Endothelial cell of umbilical vein (primary cell): ENCODE measurements around the gene OR52I1. TPM values are rescaled to one million over a fixed set of nuclear protein-coding genes. Genes with fewer than 3 reads are reported as not detected.

Experiments used
- BruUV-seq: library from RNA; stranded (reverse); fragments of 400-500 nt; replicated peaks from 2 replicates; lab custom pipeline; 2021; lab: Mats Ljungman, UMichigan
- CTCF ChIA-PET: fragments of 300-600, 350-600 bp; sonication (Branson Sonifier 250); formaldehyde crosslinking; loops from one replicate; lab custom pipeline; 2021; ENCODE audit warnings: antibody characterized with exemption, inconsistent platforms; lab: Charles Lee
- POLR2A ChIA-PET: fragments of 300-600, 350-600 bp; sonication (Branson Sonifier 250); formaldehyde crosslinking; loops from one replicate; lab custom pipeline; 2021; ENCODE audit warnings: antibody characterized with exemption, inconsistent platforms; lab: Charles Lee
- DNase-seq: peaks from one replicate; pipeline ENCODE4 v3.0.0-alpha.2; 2011; ENCODE audit warnings: low read depth, low spot score
- FAIRE-seq: peaks from 2 replicates; lab custom pipeline; 2011; peaks lifted over from hg19 to GRCh38; lab: Jason Lieb, UNC
- H2AFZ ChIP-seq: 2 replicates; pipeline ENCODE4 v1.6.0; 2012; ENCODE audit warnings: low read depth, low read length, control low read depth, inconsistent platforms
- H3K27ac ChIP-seq: 2 replicates; pipeline ENCODE4 v1.5.1; 2011; ENCODE audit warnings: low read depth, mild to moderate bottlenecking, control low read depth, low read length, moderate library complexity; ENCODE audit not compliant: insufficient read depth
- H3K27me3 ChIP-seq, 2 experiments: 2 replicates each; pipeline versions ENCODE4 v1.6.0 to v1.6.1; 2011; ENCODE audit warnings: low read length in 2 of 2, mixed read lengths in 1 of 2; ENCODE audit not compliant: control insufficient read depth in 2 of 2, insufficient read depth in 2 of 2
- H3K36me3 ChIP-seq, 2 experiments: 2 replicates in 1 of 2; 3 replicates in 1 of 2; pipeline ENCODE4 v1.5.1; 2011; ENCODE audit warnings: low read length in 2 of 2, mild to moderate bottlenecking in 1 of 2, moderate library complexity in 1 of 2; ENCODE audit not compliant: control insufficient read depth in 2 of 2, insufficient read depth in 2 of 2; ENCODE audit errors: extremely low read depth in 1 of 2
- H3K4me1 ChIP-seq: 3 replicates; pipeline ENCODE4 v1.5.1; 2011; ENCODE audit warnings: mild to moderate bottlenecking, low read length; ENCODE audit not compliant: control insufficient read depth, insufficient read depth; ENCODE audit errors: extremely low read depth
- H3K4me2 ChIP-seq: 2 replicates; pipeline ENCODE4 v1.6.1; 2011; ENCODE audit warnings: low read length, control low read depth, mixed read lengths; ENCODE audit not compliant: insufficient read depth
- H3K4me3 ChIP-seq, 3 experiments: fragments of 200-600 bp in 1 of 3; sonication (generic), shearing (Covaris generic) in 1 of 3; replicated peaks in 1 of 3; 2 replicates each; pipeline ENCODE4 v1.5.1; 2011 to 2016; ENCODE audit warnings: control low read depth in 3 of 3, low read length in 3 of 3, mild to moderate bottlenecking in 2 of 3, inconsistent platforms in 1 of 3, low read depth in 1 of 3, moderate library complexity in 1 of 3; ENCODE audit not compliant: insufficient read depth in 1 of 3
- H3K79me2 ChIP-seq: 2 replicates; pipeline ENCODE4 v1.6.0; 2012; ENCODE audit warnings: low read length, inconsistent platforms; ENCODE audit not compliant: control insufficient read depth, insufficient read depth
- H3K9ac ChIP-seq: replicated peaks from 2 replicates; pipeline ENCODE3; 2011; ENCODE audit warnings: low read length, control low read depth; ENCODE audit not compliant: insufficient read depth; ENCODE audit errors: extremely low read depth
- H3K9me1 ChIP-seq: replicated peaks from 3 replicates; pipeline ENCODE4 v1.6.0; 2011; ENCODE audit warnings: mild to moderate bottlenecking, low read length; ENCODE audit not compliant: control insufficient read depth, insufficient read depth; ENCODE audit errors: extremely low read depth
- H3K9me3 ChIP-seq: replicated peaks from 2 replicates; pipeline ENCODE4 v1.5.1; 2012; ENCODE audit warnings: low read length, inconsistent platforms; ENCODE audit not compliant: control insufficient read depth, insufficient read depth
- H4K20me1 ChIP-seq: replicated peaks from 2 replicates; pipeline ENCODE3; 2011; ENCODE audit warnings: mild to moderate bottlenecking, low read length; ENCODE audit not compliant: control insufficient read depth, insufficient read depth; ENCODE audit errors: extremely low read depth
- CTCF ChIP-seq, 2 donors: IDR thresholded peaks; 1 replicate in 1 of 2; 2 replicates in 1 of 2; pipeline ENCODE4 v1.5.1; 2011; ENCODE audit warnings: low read length in 2 of 2, mild to moderate bottlenecking in 2 of 2, moderate library complexity in 2 of 2, control low read depth in 1 of 2, inconsistent platforms in 1 of 2, low read depth in 1 of 2; ENCODE audit not compliant: insufficient read depth in 1 of 2; ENCODE audit errors: extremely low read depth in 1 of 2
- EZH2 ChIP-seq: IDR thresholded peaks from 2 replicates; pipeline ENCODE4 v1.6.1; 2012; ENCODE audit warnings: borderline replicate concordance, low read depth, mild to moderate bottlenecking, moderate library complexity, low read length, inconsistent platforms; ENCODE audit not compliant: severe bottlenecking
- FOS ChIP-seq: IDR thresholded peaks from 2 replicates; pipeline ENCODE4 v1.6.1; 2011; ENCODE audit warnings: mild to moderate bottlenecking, low read length, moderate library complexity, borderline replicate concordance; ENCODE audit not compliant: insufficient read depth
- GATA2 ChIP-seq: IDR thresholded peaks from 2 replicates; pipeline ENCODE4 v1.7.0; 2011; ENCODE audit warnings: low read depth, mild to moderate bottlenecking, moderate library complexity, mixed read lengths, low read length; ENCODE audit not compliant: insufficient read length, insufficient read depth
- JUN ChIP-seq: IDR thresholded peaks from 2 replicates; pipeline ENCODE4 v1.6.1; 2011; ENCODE audit warnings: borderline replicate concordance, low read depth; ENCODE audit not compliant: insufficient read length, insufficient read depth
- MAX ChIP-seq: IDR thresholded peaks from 2 replicates; pipeline ENCODE4 v1.6.1; 2011; ENCODE audit not compliant: insufficient read depth, insufficient read length
- MYC ChIP-seq: IDR thresholded peaks from one replicate; pipeline ENCODE4 v1.6.1; 2011; ENCODE audit warnings: mild to moderate bottlenecking, low read depth, low read length
- POLR2A ChIP-seq: IDR thresholded peaks from 2 replicates; pipeline ENCODE4 v1.6.1; 2012; ENCODE audit warnings: low read depth, mild to moderate bottlenecking, control low read depth, low read length
- POLR2AphosphoS5 ChIP-seq: IDR thresholded peaks from 2 replicates; pipeline ENCODE4 v1.6.1; 2012; ENCODE audit warnings: low read depth, mild to moderate bottlenecking, control low read depth, low read length, moderate library complexity; ENCODE audit not compliant: insufficient read depth
- dilution Hi-C: fragments of 300-500 bp; cut with MboI; formaldehyde crosslinking; loops from one replicate; pipeline ENCODE4 v1.15.0; 2019; ENCODE audit warnings: low sequenced_read_pairs; ENCODE audit not compliant: extremely low pct_ligation_motif_present
- intact Hi-C: fragments of 100-400 bp; cut with micrococcal nuclease; formaldehyde crosslinking; loops from one replicate; pipeline ENCODE4 v1.10.0; 2022
- polyA plus RNA-seq, 4 experiments: library from polyadenylated mRNA; depleted of rRNA in 3 of 4; stranded (reverse) in 3 of 4; unstranded in 1 of 4; fragments of >200 nt; gene quantifications; 2 replicates each; pipeline versions ENCODE4 v1.2.1 to v1.2.3, GENCODE V29; 2011 to 2012; ENCODE audit warnings: missing spikeins in 1 of 4
- total RNA-seq: library from RNA; stranded (reverse); gene quantifications from 2 replicates; pipeline ENCODE4 v1.2.3, GENCODE V29; 2021

Gene OR52I1
- total and polyA plus RNA-seq, 2 donors (not counting 3 experiments of a cell fraction or from before 2014, with no cell fraction given) = not detected

GRCh38 chr11:4637662-4638047, 43.8 kb downstream of the OR52I1 start:
- dilution Hi-C loops = no loop called here
- Histone ChIP-seq H3K4me1 (no peaks in the 10 kb centered on the region), H3K27ac (no peak overlapping the region), H3K27me3 (peaks cover 0 to 1% of the 10 kb centered on the region in 2 experiments), H3K79me2 (no peaks in the 10 kb centered on the region), H3K36me3 (no peaks in the 10 kb centered on the region), H3K9ac (no peak overlapping the region), H4K20me1 (no peaks in the 10 kb centered on the region), H3K4me3 (no peak overlapping the region), H3K4me2 (no peak overlapping the region), H2AFZ (no peak overlapping the region), H3K9me3 (no peaks in the 10 kb centered on the region), H3K9me1 (no peaks in the 10 kb centered on the region)
- no TSS peak for BruUV-seq
- ChIA-PET POLR2A (no interaction called here), CTCF (interaction anchor here (0.7 to 3.1 kb wide), 20 partner anchors 10 to 1253 kb away, joined by 3 to 54 read pairs (median 9); partner anchors contain the start of genes OR52N2 and TRIM68)
- FAIRE-seq (no peak), DNase-seq (no peak)
- intact Hi-C loops = loop anchor here (1.0 kb wide), 5 partner anchors 367 to 1171 kb away; partner anchors contain the start of gene OR52N2
- TF ChIP-seq POLR2AphosphoS5 = no peak
- no peak for TF ChIP-seq MYC
- no peak for TF ChIP-seq JUN
- no peak for TF ChIP-seq CTCF (IDR thresholded peaks at IDR 0.05; ENCODE audit: extremely low read depth in 1 of 2, insufficient read depth in 1 of 2, low read depth in 1 of 2, low read length in 2 of 2)
- no peak for TF ChIP-seq GATA2
- no peak for TF ChIP-seq EZH2
- no peak for TF ChIP-seq FOS
- TF ChIP-seq MAX = no peak
- TF ChIP-seq POLR2A = no peak
